HEK293 (cell line): ENCODE results near the gene LAMB1.

Experiments used
- INSM2 ChIP-seq: fragments of 450-650 bp; formaldehyde crosslinking; IDR thresholded peaks from 2 replicates; pipeline ENCODE4 v1.5.1; 2016; ENCODE audit warnings: missing biosample characterization, missing genetic modification characterization
- PBX3 ChIP-seq: sonication (generic); formaldehyde crosslinking; IDR thresholded peaks from 2 replicates; pipeline ENCODE4 v1.8.1; 2022; ENCODE audit warnings: mild to moderate bottlenecking, moderate library complexity, missing genetic modification reagents
- SCRT1 ChIP-seq: fragments of 450-650 bp; formaldehyde crosslinking; IDR thresholded peaks from 2 replicates; pipeline ENCODE4 v1.5.1; 2016; ENCODE audit warnings: missing biosample characterization, missing genetic modification characterization, borderline replicate concordance
- ZNF624 ChIP-seq: fragments of 450-650 bp; formaldehyde crosslinking; IDR thresholded peaks from 2 replicates; pipeline ENCODE4 v1.5.1; 2017; ENCODE audit warnings: missing biosample characterization, missing genetic modification characterization

- no peak for TF ChIP-seq PBX3 (CRISPR knock-in tag)
- TF ChIP-seq SCRT1 (tag by site-specific recombination) = no peak
- TF ChIP-seq ZNF624 (tag by site-specific recombination) = no peak
- TF ChIP-seq INSM2 (tag by site-specific recombination) = no peak
These were observed 44.1 kb upstream of the LAMB1 start for GRCh38 chr7:108046952-108047506.
